ENCODE measurements around the gene PLCB1.

The PLCB1 gene

GRCh38 chr20:8515810-8516435 is 383.9 kb downstream of the PLCB1 start:
- TF ChIP-seq MYC (IDR thresholded peaks at IDR 0.05; ENCODE audit: low read depth, low read length) (no peak), CTCF (IDR thresholded peaks at IDR 0.05; ENCODE audit: low read depth, low read length) (no peak), POLR2A (IDR thresholded peaks at IDR 0.05; ENCODE audit: extremely low read depth, insufficient read length) (no peak), MAX (IDR thresholded peaks at IDR 0.05; ENCODE audit: low read depth, low read length) (no peak)
- H3K4me3 ChIP-seq (ENCODE audit: low read depth, low read length) = no peak overlapping the region
- DNase-seq (ENCODE audit: low read depth) = no peak

- TF ChIP-seq MAX (IDR thresholded peaks at IDR 0.05; ENCODE audit: low read depth, low read length) = no peak
- TF ChIP-seq POLR2A (IDR thresholded peaks at IDR 0.05; ENCODE audit: extremely low read depth, insufficient read length) = no peak
- no peak for TF ChIP-seq CTCF (IDR thresholded peaks at IDR 0.05; ENCODE audit: low read depth, low read length)
- no peak overlapping the region for H3K4me3 ChIP-seq (ENCODE audit: low read depth, low read length)
- no peak for DNase-seq (ENCODE audit: low read depth)
Measured at GRCh38 chr20:8518878-8519277, 386.8 kb downstream of the PLCB1 start.

- TF ChIP-seq POLR2A (IDR thresholded peaks at IDR 0.05; ENCODE audit: extremely low read depth, insufficient read length) (no peak), MAX (IDR thresholded peaks at IDR 0.05; ENCODE audit: low read depth, low read length) (no peak), MYC (IDR thresholded peaks at IDR 0.05; ENCODE audit: low read depth, low read length) (no peak), CTCF (IDR thresholded peaks at IDR 0.05; ENCODE audit: low read depth, low read length) (no peak)
- H3K4me3 ChIP-seq (ENCODE audit: low read depth, low read length) = no peak overlapping the region
- no peak for DNase-seq (ENCODE audit: low read depth)
Measured at GRCh38 chr20:8519887-8520286, 387.8 kb downstream of the PLCB1 start.

GRCh38 chr20:8522168-8522567 is 390.1 kb downstream of the PLCB1 start:
- H3K4me3 ChIP-seq (ENCODE audit: low read depth, low read length) = no peak overlapping the region
- no peak for DNase-seq (ENCODE audit: low read depth)
- TF ChIP-seq MAX (IDR thresholded peaks at IDR 0.05; ENCODE audit: low read depth, low read length) (no peak), MYC (IDR thresholded peaks at IDR 0.05; ENCODE audit: low read depth, low read length) (no peak), POLR2A (IDR thresholded peaks at IDR 0.05; ENCODE audit: extremely low read depth, insufficient read length) (no peak), CTCF (IDR thresholded peaks at IDR 0.05; ENCODE audit: low read depth, low read length) (no peak)

- peak; percentile 27 for TF ChIP-seq CTCF (IDR thresholded peaks at IDR 0.05; ENCODE audit: low read depth, low read length)
- no peak for TF ChIP-seq MYC (IDR thresholded peaks at IDR 0.05; ENCODE audit: low read depth, low read length)
- TF ChIP-seq POLR2A (IDR thresholded peaks at IDR 0.05; ENCODE audit: extremely low read depth, insufficient read length) = no peak
- peak; percentile 34 for DNase-seq (ENCODE audit: low read depth)
- no peak overlapping the region for H3K4me3 ChIP-seq (ENCODE audit: low read depth, low read length)
Measured at GRCh38 chr20:8523684-8524083, 391.6 kb downstream of the PLCB1 start.
